ENCODE measurements around the gene EPRS1.

DNA sequence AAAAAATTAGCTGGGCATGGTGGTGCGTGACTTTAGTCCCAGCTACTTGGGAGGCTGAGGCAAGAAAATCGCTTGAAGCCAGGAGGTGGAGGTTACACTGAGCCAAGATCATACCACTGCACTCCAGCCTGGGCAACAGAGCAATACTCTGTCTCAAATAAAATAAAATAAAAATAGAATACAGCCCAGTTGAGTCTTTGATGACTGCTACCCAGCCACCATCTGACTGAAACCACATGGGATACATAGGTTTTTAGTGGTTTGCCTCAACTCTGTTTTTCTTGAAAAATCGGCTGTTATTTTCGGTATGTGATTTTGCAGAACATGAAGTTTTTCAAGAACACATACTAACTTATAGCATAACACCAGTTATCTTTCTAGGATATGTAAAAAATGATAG is 46.5 kb downstream of the EPRS1 start:
- TF ChIP-seq, protein P1, sequence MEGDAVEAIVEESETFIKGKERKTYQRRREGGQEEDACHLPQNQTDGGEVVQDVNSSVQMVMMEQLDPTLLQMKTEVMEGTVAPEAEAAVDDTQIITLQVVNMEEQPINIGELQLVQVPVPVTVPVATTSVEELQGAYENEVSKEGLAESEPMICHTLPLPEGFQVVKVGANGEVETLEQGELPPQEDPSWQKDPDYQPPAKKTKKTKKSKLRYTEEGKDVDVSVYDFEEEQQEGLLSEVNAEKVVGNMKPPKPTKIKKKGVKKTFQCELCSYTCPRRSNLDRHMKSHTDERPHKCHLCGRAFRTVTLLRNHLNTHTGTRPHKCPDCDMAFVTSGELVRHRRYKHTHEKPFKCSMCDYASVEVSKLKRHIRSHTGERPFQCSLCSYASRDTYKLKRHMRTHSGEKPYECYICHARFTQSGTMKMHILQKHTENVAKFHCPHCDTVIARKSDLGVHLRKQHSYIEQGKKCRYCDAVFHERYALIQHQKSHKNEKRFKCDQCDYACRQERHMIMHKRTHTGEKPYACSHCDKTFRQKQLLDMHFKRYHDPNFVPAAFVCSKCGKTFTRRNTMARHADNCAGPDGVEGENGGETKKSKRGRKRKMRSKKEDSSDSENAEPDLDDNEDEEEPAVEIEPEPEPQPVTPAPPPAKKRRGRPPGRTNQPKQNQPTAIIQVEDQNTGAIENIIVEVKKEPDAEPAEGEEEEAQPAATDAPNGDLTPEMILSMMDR (IDR thresholded peaks at IDR 0.05): no peak
- no peak for TF ChIP-seq POLR2A (IDR thresholded peaks at IDR 0.05)
